Activated CD4-positive, alpha-beta T cell treated with anti-CD3 and anti-CD28 coated beads for 24 hours (primary cell): ENCODE measurements around the gene CCDC57.

Experiments used
- DNase-seq, 2 donors: peaks; one replicate each; pipeline ENCODE4 v3.0.0-alpha.2; 2020; ENCODE audit warnings: low read depth in 2 of 2

The CCDC57 gene

DNA sequence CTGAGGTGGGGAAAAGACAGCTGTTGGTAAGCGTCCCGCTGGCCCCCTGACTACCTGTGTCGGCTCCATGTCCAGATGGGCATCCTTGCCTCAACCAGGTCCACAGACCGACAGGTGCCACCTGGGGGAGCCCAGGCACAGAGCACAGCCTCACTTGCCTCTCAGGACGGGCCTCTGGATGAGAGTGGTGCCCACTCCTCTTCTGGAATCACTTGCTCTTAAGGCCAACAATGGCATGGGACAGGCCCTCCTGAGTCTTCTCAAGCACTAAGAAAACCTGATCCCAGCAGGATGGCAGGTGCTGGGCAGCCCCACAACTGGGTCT is 33.4 kb upstream of the CCDC57 start:
- DNase-seq, result no peak

DNA sequence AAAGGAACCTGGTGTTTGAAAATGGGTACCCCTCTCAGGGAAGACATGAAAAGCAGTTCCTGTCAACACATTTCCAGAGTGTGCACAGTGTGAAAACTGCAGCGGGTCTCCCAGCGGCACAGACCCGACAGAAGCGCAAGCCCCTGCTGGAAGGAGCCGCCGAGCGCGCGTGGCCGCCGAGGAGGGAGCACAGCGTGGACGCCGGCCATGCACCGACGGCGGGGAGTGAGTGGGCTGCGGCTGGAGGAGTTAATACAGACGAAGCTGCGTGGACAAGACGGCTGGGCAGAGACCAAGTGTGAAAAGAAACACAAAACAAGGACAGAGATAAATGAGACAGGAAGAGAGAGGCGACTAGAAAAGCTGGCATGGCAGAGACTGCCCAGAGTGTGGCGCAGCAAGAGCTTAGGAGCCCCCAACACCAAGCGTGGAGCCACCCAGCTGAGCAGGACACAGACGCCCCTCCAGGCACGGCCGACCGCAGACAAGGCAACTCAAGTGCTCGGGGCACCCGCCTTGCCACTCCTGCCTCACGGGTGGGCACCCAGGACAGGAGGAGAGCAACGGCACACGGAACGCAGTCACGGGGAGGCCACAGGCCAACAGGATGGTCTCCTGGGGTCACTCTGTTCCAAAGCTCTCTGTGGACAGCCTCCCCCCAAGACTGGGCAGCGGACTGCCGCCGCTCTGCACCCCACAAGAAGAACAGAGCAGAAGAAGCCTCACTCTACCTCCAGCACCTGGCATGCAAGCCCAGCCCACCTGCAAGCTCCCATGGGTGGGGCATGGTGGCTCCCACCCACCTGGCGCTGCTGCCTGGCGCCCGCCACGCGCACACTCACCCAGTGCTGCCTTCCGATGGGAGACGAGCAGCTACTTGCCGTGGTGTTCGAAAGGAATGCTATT is 32.7 kb upstream of the CCDC57 start:
- no peak for DNase-seq

DNA sequence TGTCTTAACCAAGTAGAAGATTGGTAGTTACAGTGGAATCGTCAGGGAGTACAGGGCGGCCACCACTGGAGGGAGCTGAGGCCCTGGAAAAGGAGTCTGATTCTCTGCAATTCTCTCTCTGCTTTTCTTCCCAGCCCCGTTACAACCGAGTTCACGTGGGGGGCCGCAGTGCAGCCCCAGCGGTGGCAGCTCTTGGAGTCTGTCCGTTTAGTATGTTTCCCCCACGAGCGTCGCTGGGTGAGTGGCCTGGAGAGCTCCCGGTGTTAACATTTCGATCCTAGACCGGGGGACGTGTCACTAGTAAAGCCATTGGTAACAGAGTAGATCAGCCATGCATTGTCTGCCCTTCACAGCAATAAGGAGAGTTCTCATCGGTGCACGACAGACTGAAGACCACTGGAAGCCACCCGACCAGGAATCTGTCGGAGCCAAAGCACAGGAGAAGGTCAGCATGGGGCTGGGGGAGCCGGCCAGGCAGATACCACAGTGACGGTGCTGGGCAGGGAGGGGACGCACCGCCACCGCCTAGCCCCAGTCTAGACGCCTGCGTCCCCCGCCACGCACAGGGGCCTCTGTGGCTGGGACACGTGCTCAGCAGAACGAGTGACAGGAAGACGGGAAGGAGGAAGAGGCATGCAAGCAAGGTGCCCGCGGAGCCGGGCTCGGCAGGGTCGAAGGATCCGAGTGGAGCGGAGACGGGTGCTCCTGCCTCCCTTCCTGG is 31.9 kb upstream of the CCDC57 start:
- DNase-seq, result no peak

- no peak for DNase-seq
Observed at GRCh38 chr17:82243648-82244412, 31.2 kb upstream of the CCDC57 start.

- no peak for DNase-seq
Observed at GRCh38 chr17:82242977-82243647, 30.5 kb upstream of the CCDC57 start.

DNA sequence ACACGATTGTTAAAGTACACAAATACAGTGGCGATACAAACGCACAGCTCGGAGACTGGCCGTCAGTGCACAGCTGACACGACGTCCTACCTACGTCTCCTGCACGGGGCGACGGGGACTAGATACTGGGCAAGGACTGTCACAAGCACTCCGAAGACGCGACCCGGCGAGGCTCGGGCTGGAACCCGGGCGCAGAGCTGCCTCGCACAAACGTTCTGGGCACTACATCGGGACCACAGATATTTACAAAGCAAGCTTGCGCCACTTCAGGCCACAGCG is 30.0 kb upstream of the CCDC57 start:
- no peak for DNase-seq

DNA sequence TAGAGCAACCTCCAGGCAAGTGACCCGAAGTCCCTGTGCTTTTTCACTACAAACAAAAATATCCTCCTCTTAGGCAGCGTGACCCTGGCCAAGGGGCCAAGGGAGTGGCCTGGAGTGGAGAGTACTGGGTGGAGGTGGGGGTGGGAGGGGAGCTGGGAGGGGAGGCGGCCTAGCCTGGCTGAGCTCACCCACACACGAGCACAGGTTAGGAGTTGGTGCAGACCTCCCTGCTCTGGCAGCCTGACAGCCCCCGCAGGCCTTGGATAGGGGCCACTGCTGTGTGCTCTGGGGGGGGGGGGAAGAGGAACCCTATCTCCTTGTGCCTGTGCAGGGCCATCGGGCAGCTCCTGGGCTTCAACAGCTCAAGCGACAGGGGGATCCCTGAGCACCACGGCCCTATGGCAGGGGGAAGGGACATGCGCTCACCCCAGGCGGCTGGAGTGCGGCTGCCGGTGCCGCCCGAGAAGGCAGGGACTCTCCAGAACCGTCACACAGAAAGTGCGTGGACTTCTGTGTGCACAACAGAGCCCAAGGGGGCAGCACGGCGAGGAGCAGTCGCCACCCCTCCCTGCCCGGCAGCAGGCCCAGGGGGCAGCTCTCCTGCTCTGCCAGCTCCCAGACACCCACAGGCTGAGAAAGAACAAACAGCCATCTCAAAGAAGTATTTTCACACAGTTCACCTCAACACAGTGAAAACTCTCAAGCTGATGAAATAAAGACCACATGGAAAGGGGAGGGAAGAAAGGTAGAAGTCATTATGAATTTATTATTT is 29.5 kb upstream of the CCDC57 start:
- DNase-seq, result no peak

GRCh38 chr17:82241183-82241925 is 28.7 kb upstream of the CCDC57 start:
- DNase-seq, result peak in 1 of 2 donors; percentile 54

DNA sequence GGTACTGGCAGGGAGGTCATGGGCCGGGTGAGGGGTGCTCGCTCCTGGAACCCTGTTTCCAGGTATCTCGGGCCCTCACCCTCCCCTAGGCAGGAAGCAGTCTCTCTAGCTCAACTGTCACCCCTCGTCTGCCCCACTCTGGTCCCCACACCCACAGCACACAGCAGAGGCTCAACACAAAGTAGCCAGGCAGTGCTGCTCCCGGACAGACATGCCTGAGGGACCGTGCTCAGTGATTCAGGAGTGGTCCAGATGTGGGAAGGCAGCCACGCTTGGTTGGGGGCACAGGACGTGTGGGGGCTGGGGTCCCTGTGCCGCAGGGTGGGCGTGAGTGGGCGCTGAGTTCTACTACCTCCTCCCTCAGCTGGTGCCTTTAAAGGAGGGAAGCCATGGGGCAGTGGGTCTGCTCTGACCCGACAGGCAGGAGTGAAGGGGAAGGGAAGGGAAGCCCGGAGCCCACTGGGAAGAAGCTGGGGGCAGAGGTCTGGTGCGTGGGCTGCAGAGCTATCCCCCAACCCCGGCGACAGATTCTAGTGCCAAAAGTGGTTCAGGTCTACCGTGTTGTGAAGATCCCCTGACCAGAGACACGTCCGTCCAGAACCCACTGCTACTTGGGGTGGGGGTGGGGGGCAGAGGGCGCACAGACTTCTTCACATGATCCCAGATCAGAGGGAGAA is 28.0 kb upstream of the CCDC57 start:
- no peak for DNase-seq

- no peak for DNase-seq
Observed at GRCh38 chr17:82239926-82240505, 27.4 kb upstream of the CCDC57 start.

- no peak for DNase-seq
Observed at GRCh38 chr17:82239401-82239925, 26.8 kb upstream of the CCDC57 start.

- peak; percentile 52 to 65 for DNase-seq
Observed at GRCh38 chr17:82238472-82239201, 26.0 kb upstream of the CCDC57 start.

DNA sequence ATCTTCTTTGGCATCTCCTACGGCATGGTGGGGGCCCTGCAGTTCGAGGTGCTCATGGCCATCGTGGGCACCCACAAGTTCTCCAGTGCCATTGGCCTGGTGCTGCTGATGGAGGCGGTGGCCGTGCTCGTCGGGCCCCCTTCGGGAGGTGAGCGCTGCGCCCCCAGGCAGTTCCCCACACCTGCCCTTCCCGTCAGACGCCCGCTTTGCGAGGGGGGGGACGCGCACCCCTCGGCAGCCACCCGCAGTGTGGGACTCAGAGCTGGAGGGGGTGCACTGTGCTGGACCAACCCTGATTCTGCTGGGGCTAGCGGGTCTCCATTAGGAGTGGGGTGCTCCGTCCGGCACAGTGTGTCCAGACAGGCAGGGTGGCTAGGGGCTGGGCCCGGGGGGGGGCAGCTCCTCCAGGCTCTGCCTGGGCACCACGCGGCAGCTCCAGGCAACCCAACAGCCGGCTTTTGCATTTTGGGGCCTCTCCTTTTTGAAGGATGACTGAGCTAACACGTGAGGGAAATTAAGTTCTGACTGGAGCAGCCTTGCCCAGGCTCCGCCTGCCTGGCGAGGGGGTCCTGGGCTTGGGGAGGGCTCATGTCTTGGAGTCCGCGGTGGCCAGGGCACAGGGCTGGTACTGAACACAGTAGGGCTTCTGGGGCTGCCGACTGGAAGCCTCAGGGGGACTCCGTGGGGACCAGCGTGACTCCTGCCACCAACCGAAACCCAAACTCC is 25.3 kb upstream of the CCDC57 start:
- no peak for DNase-seq

DNA sequence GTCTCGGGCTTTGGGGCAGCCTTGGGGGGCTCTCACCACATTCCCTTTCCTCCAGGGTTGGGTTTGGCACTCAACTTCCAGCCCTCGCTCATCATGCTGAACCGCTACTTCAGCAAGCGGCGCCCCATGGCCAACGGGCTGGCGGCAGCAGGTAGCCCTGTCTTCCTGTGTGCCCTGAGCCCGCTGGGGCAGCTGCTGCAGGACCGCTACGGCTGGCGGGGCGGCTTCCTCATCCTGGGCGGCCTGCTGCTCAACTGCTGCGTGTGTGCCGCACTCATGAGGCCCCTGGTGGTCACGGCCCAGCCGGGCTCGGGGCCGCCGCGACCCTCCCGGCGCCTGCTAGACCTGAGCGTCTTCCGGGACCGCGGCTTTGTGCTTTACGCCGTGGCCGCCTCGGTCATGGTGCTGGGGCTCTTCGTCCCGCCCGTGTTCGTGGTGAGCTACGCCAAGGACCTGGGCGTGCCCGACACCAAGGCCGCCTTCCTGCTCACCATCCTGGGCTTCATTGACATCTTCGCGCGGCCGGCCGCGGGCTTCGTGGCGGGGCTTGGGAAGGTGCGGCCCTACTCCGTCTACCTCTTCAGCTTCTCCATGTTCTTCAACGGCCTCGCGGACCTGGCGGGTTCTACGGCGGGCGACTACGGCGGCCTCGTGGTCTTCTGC is 24.6 kb upstream of the CCDC57 start:
- DNase-seq, result no peak

DNA sequence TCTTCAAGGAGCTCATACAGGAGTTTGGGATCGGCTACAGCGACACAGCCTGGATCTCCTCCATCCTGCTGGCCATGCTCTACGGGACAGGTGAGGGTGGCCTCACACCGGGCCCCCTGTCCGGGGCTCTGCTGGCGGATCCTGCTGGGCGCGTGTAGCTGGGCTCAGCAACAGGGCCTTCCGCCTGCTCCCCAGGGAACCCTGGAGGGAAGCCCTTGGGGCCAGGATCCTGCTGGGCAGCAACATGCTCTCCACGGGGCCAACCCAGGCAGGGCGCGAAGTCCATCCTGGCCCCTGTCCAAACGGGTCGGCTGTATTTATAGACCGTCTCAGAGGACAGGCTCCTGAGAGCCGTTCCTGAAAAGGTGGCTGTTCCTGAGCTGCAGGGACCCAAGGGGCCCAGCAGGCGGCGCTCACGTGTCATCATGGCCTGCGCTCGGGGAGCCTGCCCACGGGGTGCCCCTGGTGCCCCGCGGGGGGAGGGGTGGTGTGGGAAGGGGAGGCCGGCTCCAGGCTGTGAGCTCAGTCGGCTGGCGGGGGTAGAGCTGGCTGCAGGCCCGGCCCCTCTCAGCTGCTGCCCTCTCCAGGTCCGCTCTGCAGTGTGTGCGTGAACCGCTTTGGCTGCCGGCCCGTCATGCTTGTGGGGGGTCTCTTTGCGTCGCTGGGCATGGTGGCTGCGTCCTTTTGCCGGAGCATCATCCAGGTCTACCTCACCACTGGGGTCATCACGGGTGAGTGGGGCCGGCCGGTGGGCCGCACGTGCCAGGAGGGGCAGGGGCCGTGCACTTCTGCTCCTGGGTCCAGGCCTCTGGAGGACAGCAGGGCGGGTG is 23.7 kb upstream of the CCDC57 start:
- peak; percentile 56 to 57 for DNase-seq

DNA sequence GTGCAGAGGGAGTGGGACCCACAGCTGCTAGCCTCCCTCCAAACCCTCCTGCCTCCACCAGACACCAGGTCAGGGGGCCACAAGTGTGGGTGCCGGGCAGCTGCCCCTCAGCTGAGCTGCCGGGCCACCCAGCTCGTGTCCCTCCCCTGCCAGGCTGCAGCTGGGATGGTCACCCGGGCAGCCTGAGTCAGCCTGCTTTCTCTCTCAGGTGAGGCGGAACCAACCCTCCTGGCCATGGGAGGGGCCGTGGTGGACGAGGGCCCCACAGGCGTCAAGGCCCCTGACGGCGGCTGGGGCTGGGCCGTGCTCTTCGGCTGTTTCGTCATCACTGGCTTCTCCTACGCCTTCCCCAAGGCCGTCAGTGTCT is 23.1 kb upstream of the CCDC57 start:
- DNase-seq, result no peak
